Stimulated activated CD4-positive, alpha-beta T cell treated with anti-CD3 and anti-CD28 coated beads, Interleukin-15, amount 100 ng/mL, for 24 hours (primary cell): Measurements from ENCODE around the gene TRIM46.
"Not testable (repeated sequence)": the region's sequence is repeated elsewhere in the genome, so short reads cannot be mapped to it uniquely, and the experiment has no call there.

Experiments
- DNase-seq: peaks from one replicate; pipeline ENCODE4 v3.0.0-alpha.2; 2020

Gene TRIM46

GRCh38 chr1:155208541-155209311 is 35.1 kb downstream of the TRIM46 start, which contains the start of gene MTX1:
TSS of gene MTX1 (plus strand) at chr1:155208695. CDS start at chr1:155208805, 110 bp downstream.
- DNase-seq, result peak; percentile 92

GRCh38 chr1:155209312-155209721 is 35.7 kb downstream of the TRIM46 start:
- DNase-seq, result no peak

- no peak for DNase-seq
Observed at GRCh38 chr1:155210314-155211104, 36.9 kb downstream of the TRIM46 start.

- DNase-seq, result not testable (repeated sequence)
Observed at GRCh38 chr1:155211381-155212050, 37.9 kb downstream of the TRIM46 start.

GRCh38 chr1:155212051-155212440 is 38.4 kb downstream of the TRIM46 start:
- DNase-seq, result not testable (repeated sequence)

- not testable (repeated sequence) for DNase-seq
Observed at GRCh38 chr1:155214702-155215101, 41.1 kb downstream of the TRIM46 start.

GRCh38 chr1:155218854-155219591 is 45.4 kb downstream of the TRIM46 start:
- DNase-seq, result peak; percentile 26

- DNase-seq, result no peak
Observed at GRCh38 chr1:155219592-155220031, 46.0 kb downstream of the TRIM46 start.

GRCh38 chr1:155220211-155220965 is 46.7 kb downstream of the TRIM46 start:
- DNase-seq, result not testable (repeated sequence)

GRCh38 chr1:155223047-155223446 is 49.4 kb downstream of the TRIM46 start:
- DNase-seq, result no peak

- DNase-seq, result not testable (repeated sequence)
Observed at GRCh38 chr1:155225404-155225759, 51.7 kb downstream of the TRIM46 start.

- peak; percentile 86 for DNase-seq
Observed at GRCh38 chr1:155226188-155226909, 52.7 kb downstream of the TRIM46 start.

- DNase-seq, result peak; percentile 68
Observed at GRCh38 chr1:155226910-155227260, 53.2 kb downstream of the TRIM46 start.

- peak; percentile 100 for DNase-seq
Observed at GRCh38 chr1:155227261-155228095, 53.8 kb downstream of the TRIM46 start.

- no peak for DNase-seq
Observed at GRCh38 chr1:155228096-155228427, 54.4 kb downstream of the TRIM46 start.

- not testable (repeated sequence) for DNase-seq
Observed at GRCh38 chr1:155231302-155231701, 57.7 kb downstream of the TRIM46 start.

GRCh38 chr1:155232001-155232978 is 58.6 kb downstream of the TRIM46 start:
- not testable (repeated sequence) for DNase-seq

- DNase-seq, result not testable (repeated sequence)
Observed at GRCh38 chr1:155233502-155233901, 59.9 kb downstream of the TRIM46 start.
